Measurements from ENCODE around the gene GASK1A.

Gene GASK1A

GRCh38 chr3:43013743-43014155, 34.6 kb downstream of the GASK1A start:
- DNase-seq (ENCODE audit: low spot score) = no peak

GRCh38 chr3:43014241-43014640, 35.1 kb downstream of the GASK1A start:
- DNase-seq (ENCODE audit: low spot score) = no peak

DNA sequence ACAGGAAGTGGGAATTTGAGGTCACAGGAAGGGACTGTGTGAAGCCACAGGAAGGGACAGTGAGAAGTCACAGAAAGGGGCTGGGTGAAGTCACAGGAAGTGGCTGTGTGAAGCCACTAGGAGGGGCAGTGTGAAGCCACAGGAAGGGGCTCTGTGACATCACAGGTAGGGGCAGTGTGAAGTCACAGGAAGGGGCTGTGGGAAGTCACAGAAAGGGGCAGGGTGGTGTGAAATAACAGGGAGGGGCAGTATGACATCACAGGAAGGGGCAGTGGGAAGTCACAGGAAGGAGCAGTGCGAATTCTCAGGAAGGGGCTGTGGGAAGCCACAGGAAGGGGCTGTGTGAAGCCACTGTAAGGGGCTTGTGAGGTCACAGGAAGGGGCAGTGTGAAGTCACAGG, 35.8 kb downstream of the GASK1A start:
- no peak for DNase-seq (ENCODE audit: low spot score)

GRCh38 chr3:43015572-43015971, 36.5 kb downstream of the GASK1A start:
- DNase-seq (ENCODE audit: low spot score) = no peak

- no peak for DNase-seq (ENCODE audit: low spot score)
Observed at GRCh38 chr3:43015991-43016865, 37.1 kb downstream of the GASK1A start.

DNA sequence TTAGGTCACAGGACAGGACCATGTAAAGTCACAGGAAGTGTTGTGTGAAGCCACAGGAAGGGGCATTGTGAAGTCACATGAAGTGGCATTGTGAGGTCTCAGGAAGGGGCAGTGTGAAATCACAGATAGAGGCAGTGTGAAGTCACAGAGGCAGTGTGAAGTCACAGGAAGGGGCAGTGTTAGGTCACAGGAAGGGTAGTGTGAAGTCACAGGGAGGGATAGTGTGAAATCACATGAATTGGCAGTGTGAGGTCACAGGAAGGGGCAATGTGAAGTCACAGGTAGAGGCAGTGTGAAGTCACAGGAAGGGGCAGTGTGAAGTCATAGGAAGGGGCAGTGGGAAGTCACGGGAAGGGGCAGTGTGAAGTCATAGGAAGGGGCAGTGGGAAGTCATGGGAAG, 37.9 kb downstream of the GASK1A start:
- DNase-seq (ENCODE audit: low spot score) = no peak

- DNase-seq (ENCODE audit: low spot score) = no peak
Observed at GRCh38 chr3:43017593-43018195, 38.6 kb downstream of the GASK1A start.

- DNase-seq (ENCODE audit: low spot score) = no peak
Observed at GRCh38 chr3:43018246-43018645, 39.1 kb downstream of the GASK1A start.

DNA sequence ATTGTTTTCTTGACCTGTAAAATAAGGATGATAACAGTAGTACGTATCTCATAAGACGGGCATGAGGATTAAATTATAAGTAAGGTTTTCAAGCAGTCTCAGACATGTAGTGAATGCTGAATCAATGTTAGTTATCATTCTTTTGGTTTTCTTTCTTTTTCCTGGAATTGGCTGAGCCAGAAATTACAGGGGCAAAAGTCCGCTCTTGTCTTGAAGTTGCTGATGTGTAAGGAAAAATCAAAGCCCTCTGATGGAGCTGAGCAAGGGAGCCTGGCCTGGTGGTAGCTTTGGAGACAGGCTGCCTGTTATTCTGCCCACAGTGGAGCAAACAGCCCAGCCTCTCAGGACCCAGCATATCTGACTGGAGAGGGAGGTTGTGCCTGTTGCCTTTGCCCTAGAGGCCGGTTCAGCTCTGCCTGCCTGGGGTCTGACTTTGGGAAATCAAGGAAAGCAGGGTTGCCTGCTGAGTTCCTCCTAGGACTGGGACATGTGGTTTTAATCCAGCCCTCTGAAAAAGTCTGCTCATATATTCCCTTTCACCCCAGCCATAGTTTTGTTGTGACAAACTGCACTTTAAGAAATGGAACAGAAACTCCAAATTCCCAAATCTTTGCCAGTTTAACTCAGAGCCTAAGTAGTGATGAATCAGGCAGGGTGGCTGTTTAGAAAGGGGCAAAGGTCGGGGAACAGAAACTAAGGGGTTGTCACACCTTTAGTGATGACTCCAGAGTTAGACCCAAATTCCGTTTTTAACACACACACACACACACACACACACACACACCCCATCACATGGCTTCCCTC, 40.1 kb downstream of the GASK1A start:
- DNase-seq (ENCODE audit: low spot score) = no peak

GRCh38 chr3:43019826-43020225, 40.7 kb downstream of the GASK1A start:
- DNase-seq (ENCODE audit: low spot score) = no peak

DNA sequence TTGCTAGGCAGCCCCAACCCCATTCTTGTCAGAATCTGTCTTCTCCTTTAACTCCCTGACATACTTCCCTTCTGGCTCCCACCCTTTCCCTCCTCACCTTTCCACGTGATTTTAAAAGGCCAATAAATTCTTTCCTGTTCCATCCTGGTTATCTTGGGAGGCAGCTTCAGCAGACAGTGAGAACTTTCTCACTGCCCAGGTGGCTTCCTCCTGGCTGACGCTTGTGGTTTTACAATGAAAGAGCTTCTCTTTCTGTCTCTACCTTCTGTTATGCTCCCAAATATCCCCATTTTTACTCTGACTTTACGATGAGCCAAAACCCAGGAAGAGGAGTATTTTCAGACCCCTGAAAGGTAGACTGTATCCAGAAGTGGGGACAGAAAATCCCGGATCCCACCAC, 42.1 kb downstream of the GASK1A start:
- DNase-seq (ENCODE audit: low spot score) = no peak

- no peak for DNase-seq (ENCODE audit: low spot score)
Observed at GRCh38 chr3:43022121-43022520, 43.0 kb downstream of the GASK1A start.

DNA sequence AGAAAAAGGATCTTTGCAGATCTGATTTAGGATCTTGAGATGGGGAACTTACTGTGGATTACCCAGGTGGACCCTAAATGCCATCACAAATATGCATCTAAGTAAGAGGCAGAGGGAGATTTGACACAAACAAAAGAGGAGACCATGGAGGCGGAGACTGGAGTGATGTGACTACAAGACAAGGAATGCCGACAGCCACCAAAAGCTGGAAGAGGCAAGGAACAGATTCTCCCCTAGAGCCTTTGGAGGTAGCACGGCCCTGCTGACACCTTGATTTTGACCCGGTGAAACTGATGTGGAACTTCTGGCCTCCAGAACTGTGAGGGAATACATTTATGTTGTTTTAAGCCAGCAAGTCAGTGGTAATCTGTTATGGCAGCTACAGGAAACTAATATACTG, 44.0 kb downstream of the GASK1A start:
- no peak for DNase-seq (ENCODE audit: low spot score)

GRCh38 chr3:43023746-43024145, 44.6 kb downstream of the GASK1A start:
- DNase-seq (ENCODE audit: low spot score) = no peak

- DNase-seq (ENCODE audit: low spot score) = no peak
Observed at GRCh38 chr3:43024181-43024885, 45.2 kb downstream of the GASK1A start.

DNA sequence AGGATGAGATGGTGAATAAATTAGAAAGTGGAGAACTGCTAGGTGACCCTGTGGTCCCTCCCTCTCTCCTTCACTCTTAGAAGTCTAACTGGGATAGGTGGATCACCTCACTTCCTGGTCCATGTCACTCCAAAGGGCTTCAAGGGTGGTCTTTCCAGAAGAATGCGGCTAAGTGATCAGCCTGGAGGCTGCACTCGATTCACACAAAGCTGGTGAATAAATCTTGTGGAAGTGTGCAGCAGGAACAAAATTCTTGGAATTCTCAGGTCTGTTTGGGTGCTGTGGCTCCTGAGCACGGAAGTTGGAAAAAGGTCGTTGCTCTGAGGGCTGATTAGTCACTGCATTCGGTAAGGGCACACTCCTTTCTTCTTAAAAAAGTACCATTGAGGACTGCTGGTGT, 46.3 kb downstream of the GASK1A start:
- DNase-seq (ENCODE audit: low spot score) = no peak

GRCh38 chr3:43028001-43028400, 48.9 kb downstream of the GASK1A start:
- no peak for DNase-seq (ENCODE audit: low spot score)

DNA sequence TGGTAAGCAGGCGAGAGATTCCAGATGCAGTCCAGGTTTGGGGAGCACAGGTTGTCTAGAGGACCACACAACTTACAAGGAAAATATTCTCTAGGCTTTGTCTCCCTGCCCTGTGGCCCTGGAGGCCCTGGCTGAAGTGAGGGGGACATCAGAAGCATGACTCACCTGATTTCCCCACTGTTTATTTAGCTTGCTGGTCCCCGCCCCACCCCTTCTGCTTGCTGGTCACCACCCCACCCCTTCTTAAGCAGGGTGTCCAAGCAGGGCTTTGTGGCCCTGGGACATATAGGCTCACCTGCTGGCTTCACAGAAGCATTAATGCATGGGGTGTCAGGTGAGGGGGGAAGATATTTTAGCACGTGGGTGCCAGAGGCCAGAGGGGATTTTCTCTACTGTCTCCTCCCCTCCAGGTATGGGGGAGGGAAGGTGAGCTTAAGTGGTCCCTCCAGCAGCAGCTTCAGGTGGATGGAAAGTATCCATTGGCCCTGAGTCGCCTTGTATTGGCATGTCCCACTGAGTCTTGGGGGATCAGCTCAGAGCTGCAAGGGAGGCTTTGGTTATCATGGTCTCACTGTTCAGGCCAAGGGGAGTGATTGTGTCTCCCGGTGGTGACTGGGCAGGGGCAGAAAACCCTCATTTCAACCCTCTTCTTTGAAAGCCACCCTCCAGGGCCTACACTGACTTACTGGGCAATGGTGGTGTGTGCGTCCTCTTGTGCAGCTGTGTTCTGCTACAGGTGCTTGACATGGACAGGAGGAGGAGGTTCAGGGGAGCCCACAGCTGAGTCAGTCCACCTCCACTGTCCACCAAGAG, 49.8 kb downstream of the GASK1A start:
- DNase-seq (ENCODE audit: low spot score) = no peak

DNA sequence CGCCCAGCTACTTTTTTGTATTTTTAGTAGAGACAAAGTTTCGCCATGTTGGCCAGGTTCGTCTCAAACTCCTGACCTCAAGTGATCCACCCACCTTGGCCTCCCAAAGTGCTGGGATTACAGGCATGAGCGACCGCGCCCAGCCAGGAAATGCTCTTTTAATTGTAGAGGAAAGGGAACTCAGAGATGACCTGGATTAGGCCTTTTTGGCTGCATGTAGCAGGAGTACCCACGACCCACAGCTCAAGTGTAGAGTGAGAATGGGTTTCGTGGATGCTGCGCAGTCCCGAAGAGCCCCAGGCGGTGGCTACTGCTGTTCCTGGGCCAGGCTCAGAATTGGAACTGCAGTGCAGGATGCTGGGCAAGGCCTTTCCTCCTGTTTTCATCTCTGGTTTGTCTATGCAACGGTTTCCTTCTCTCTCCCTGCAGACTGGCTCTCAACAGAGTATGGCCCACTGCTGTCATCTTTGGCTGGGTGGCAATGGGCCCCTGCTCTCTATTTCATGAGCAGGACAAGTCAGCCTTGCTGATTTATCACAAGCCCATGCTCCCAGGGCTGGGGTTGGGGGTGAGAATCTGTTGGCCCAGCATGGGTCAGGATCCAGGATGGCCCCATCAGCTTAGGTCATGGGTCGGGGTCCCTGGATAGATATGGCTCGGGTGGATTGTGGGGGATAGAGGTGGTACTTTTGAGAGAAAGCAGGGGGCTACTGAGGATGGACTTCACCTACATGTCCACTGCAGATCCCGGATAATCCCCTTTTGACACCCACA, 51.2 kb downstream of the GASK1A start:
- DNase-seq (ENCODE audit: low spot score) = no peak

DNA sequence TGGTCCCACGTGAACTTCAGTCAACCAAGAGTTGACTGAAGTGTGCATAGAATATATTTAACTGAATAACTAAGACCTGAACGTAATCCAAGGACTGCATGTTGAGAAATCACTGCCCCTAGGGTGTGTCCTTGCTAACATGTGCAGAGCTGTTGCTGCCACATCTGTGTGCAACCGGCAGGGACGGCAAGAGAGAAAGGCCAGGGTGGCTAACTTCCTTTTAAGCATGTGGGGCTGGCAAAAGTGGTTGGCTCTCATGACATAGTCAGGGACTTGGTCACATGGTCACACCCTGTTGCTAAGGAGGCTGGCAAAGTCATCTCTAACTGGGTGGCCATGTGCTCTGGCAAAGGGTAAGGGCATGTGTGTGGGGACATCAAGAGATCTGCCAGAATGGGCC, 52.4 kb downstream of the GASK1A start:
- DNase-seq (ENCODE audit: low spot score) = no peak

Measured in germinal center (tissue), 1 donor.